Anterior cingulate cortex (tissue), 58 donors: Measurements from ENCODE around the gene ARHGAP21.

Experiments
- DNase-seq, 58 donors: peaks; one replicate each; lab custom pipeline; 2025; lab: John Stamatoyannopoulos, UW

The ARHGAP21 gene

GRCh38 chr10:24550680-24551079, 173.0 kb downstream of the ARHGAP21 start:
- no peak for DNase-seq

- no peak for DNase-seq
Observed at GRCh38 chr10:24545585-24545984, 178.1 kb downstream of the ARHGAP21 start.

- DNase-seq, result no peak
Observed at GRCh38 chr10:24544776-24545175, 178.9 kb downstream of the ARHGAP21 start.

- no peak for DNase-seq
Observed at GRCh38 chr10:24542314-24543270, 181.1 kb downstream of the ARHGAP21 start.

- DNase-seq, result no peak
Observed at GRCh38 chr10:24541239-24541753, 182.4 kb downstream of the ARHGAP21 start.

GRCh38 chr10:24536636-24537035, 187.1 kb downstream of the ARHGAP21 start:
- no peak for DNase-seq

- peak in 3 of 58 donors; percentile 10 to 39 (median 11) for DNase-seq
Observed at GRCh38 chr10:24533981-24534380, 189.7 kb downstream of the ARHGAP21 start.
